Fibroblast of the aortic adventitia (primary cell): ENCODE results near the gene CYP2C9. TPM values are rescaled to one million over a fixed set of nuclear protein-coding genes. Genes with fewer than 3 reads are reported as not detected.
"Not testable (repeated sequence)": the region's sequence is repeated elsewhere in the genome, so short reads cannot be mapped to it uniquely, and the experiment has no call there.

Source experiments
- DNase-seq: peaks from one replicate; pipeline ENCODE4 v3.0.0-alpha.2; 2010; ENCODE audit warnings: low read depth
- H3K4me3 ChIP-seq: 2 replicates; pipeline ENCODE4 v1.5.1; 2011; ENCODE audit warnings: low read depth, mild to moderate bottlenecking, control low read depth, low read length, moderate library complexity
- total RNA-seq: library from RNA; depleted of rRNA; stranded (reverse); fragments of >200 nt; gene quantifications from 2 replicates; pipeline ENCODE4 v1.2.3, GENCODE V29; 2012; ENCODE audit warnings: low replicate concordance
- TF ChIP-seq, protein P1 (sequence below): IDR thresholded peaks from 2 replicates; pipeline ENCODE4 v1.5.1; 2011; ENCODE audit warnings: mild to moderate bottlenecking, low read length, control low read depth, inconsistent platforms; ENCODE audit not compliant: insufficient read depth

CYP2C9 gene
- total RNA-seq, 1 donor: not detected

GRCh38 chr10:94936721-94937120, 1.7 kb upstream of the CYP2C9 start:
- no peak overlapping the region for H3K4me3 ChIP-seq
- DNase-seq: no peak
- TF ChIP-seq, protein P1, sequence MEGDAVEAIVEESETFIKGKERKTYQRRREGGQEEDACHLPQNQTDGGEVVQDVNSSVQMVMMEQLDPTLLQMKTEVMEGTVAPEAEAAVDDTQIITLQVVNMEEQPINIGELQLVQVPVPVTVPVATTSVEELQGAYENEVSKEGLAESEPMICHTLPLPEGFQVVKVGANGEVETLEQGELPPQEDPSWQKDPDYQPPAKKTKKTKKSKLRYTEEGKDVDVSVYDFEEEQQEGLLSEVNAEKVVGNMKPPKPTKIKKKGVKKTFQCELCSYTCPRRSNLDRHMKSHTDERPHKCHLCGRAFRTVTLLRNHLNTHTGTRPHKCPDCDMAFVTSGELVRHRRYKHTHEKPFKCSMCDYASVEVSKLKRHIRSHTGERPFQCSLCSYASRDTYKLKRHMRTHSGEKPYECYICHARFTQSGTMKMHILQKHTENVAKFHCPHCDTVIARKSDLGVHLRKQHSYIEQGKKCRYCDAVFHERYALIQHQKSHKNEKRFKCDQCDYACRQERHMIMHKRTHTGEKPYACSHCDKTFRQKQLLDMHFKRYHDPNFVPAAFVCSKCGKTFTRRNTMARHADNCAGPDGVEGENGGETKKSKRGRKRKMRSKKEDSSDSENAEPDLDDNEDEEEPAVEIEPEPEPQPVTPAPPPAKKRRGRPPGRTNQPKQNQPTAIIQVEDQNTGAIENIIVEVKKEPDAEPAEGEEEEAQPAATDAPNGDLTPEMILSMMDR: no peak

GRCh38 chr10:94943432-94944103, 5.1 kb downstream of the CYP2C9 start:
- H3K4me3 ChIP-seq, DNase-seq: not testable (repeated sequence)

- not testable (repeated sequence) for DNase-seq, H3K4me3 ChIP-seq
These were observed 7.7 kb downstream of the CYP2C9 start for GRCh38 chr10:94946181-94946580.

DNA sequence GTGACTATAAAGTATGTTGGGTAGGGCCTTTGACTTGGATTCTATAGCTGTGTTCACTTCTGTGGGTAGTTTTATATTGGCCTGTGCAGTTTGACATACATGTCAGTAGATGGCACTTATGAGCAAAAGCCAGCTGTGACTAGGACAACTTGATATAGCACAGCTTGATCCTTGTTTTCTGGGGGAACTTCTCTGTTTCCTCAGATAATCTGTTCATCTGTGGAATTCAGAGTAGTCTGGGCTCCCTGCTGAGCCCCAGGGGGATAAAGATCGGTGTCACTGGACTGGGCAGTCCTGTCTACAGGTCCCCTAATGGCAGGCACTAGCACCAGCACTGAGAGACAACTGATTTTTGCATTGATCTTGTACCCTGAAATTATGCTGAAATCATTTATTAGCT, 25.4 kb downstream of the CYP2C9 start:
- TF ChIP-seq, protein P1: peak; percentile 46
- no peak overlapping the region for H3K4me3 ChIP-seq
- peak; percentile 8 for DNase-seq

DNA sequence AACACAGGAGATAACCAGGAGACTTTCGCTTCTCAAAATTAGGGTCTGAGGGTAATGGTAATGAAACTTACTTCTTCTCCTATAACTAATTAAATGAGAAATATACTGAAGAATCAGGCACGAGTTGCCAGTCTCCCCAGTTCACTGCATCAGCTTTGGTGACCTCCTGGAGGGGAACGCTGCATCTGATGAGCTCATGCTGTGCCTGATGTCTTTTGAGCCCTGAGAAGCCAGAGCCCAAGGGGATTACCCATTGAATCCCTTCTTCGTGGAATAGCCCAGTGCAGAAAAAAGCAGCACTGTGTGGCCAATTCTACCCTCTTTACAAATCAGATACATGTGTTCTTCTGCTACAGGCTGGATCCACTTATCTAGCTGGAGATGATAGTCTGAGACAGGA, 45.1 kb downstream of the CYP2C9 start:
- no peak for DNase-seq

DNA sequence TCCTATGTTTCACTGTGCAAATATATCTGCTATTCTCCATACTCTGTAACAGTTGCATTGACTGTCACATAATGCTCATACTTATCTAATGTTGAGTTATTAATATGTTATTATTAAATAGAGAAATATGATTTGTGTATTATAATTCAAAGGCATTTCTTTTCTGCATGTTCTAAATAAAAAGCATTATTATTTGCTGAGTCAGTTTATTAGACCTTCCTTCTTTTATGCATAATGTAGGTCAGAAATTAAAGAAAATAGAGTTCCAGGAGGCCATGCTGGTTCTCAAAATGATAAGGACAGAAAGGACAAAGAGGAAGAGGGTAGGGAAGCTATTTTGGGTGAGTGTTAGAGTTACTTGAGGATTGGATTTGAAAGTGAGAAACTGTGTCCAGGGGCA, 50.7 kb downstream of the CYP2C9 start:
- no peak overlapping the region for H3K4me3 ChIP-seq
- no peak for DNase-seq
- TF ChIP-seq, protein P1: no peak

More for the DNA sequence above, 45.1 kb downstream of the CYP2C9 start:
- no peak overlapping the region for H3K4me3 ChIP-seq
- TF ChIP-seq, protein P1: no peak

GRCh38 chr10:94991243-94991888, 52.9 kb downstream of the CYP2C9 start:
- H3K4me3 ChIP-seq: no peak overlapping the region
- no peak for DNase-seq
- TF ChIP-seq, protein P1: no peak

DNA sequence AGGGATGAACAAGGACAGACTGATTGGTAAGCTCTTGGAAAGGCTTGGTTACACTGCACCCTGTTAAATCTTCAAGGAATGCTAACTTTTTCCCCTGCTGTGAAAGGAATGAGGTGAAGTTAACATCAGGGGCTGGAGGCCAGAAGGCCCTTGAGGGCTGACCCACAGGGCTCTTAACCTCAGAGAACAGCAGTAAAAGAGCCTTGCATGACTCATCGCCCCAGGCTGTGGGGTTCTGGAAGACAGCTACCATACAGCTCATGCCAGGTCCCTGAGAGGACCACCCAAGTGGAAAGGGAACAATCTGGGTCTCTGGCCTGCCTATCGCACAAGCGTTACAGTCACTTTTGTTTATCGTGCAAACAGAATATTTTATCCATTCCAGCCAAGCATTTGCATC, 54.4 kb downstream of the CYP2C9 start:
- no peak for DNase-seq
- H3K4me3 ChIP-seq: no peak overlapping the region
- TF ChIP-seq, protein P1: no peak
